Measurements from ENCODE around the gene DNAJC15. TPM values are rescaled to one million over a fixed set of nuclear protein-coding genes. Genes with fewer than 3 reads are reported as not detected.

Gene DNAJC15
- total and polyA plus RNA-seq, 2 of the 4 experiments (the other 2 are of a cell fraction) = 7.0 to 22.0 TPM

DNA sequence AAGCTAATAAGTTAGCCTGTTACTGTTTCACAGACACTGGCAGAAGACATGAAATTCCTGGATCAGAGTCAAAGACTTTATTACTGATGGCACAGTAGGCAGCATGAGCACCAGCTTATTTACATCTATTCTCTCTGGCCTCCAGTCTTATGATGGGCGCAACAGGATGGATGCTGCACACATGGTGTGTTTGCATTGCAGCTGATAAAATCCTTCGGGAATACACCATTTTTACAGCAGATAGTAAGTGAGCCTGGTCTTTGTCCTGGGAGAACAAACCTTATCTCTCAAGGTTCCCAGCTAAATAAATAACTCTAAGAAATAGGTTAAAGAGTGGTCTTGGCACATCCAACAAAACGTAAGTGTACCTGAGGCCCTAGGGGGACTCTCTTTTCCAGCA lies 47.3 kb upstream of the DNAJC15 start:
- no peaks in the 10 kb centered on the region for H3K79me1 ChIP-seq (ENCODE audit: low read depth in 1 of 2, low read length in 2 of 2)
- H4K20me1 ChIP-seq (ENCODE audit: insufficient read depth, low read length) = no peaks in the 10 kb centered on the region
- no peaks in the 10 kb centered on the region for H3K36me3 ChIP-seq (ENCODE audit: control insufficient read depth, insufficient read depth, low read length)
- no peak for TF ChIP-seq CEBPB (IDR thresholded peaks at IDR 0.05; ENCODE audit: low read depth, low read length)
- no peak for TF ChIP-seq BHLHE40 (IDR thresholded peaks at IDR 0.05; ENCODE audit: low read depth, low read length)
- TF ChIP-seq NFE2L2 (IDR thresholded peaks at IDR 0.05; ENCODE audit: low read depth, low read length) = no peak
- no peak for TF ChIP-seq POLR2A (IDR thresholded peaks at IDR 0.05; ENCODE audit: low read depth, low read length)
- TF ChIP-seq MAFK (IDR thresholded peaks at IDR 0.05; ENCODE audit: low read depth, low read length) = no peak
- no peak overlapping the region for H3K14ac ChIP-seq (replicated peaks; ENCODE audit: low read depth, low read length)
- in situ Hi-C loops (cut with MboI; ENCODE audit: low sequenced_read_pairs) = no loop called here
- DNase-seq (no peak), ATAC-seq (ENCODE audit: low read depth) (no peak)
- no peaks in the 10 kb centered on the region for H3K4me1 ChIP-seq (ENCODE audit: control insufficient read depth, insufficient read depth, low read length)
- H3K27me3 ChIP-seq (ENCODE audit: control insufficient read depth, insufficient read depth, low read length) = no peaks in the 10 kb centered on the region
- H3K9ac ChIP-seq (ENCODE audit: low read depth, low read length) = no peak overlapping the region
- no peak overlapping the region for H2BK20ac ChIP-seq (ENCODE audit: low read depth, low read length)
- no peak overlapping the region for H3K4ac ChIP-seq (ENCODE audit: low read depth, low read length)
- no peak overlapping the region for H3K27ac ChIP-seq (ENCODE audit: insufficient read depth, low read length)
- no CpG with 5 or more reads among the region's 3 CpGs for WGBS, 2 experiments (ENCODE audit: extremely low coverage in 2 of 2, insufficient read length in 1 of 2)
- H2BK120ac ChIP-seq (ENCODE audit: low read depth, low read length) = no peak overlapping the region
- BruUV-seq (replicated peaks) = no TSS peak
- no peak overlapping the region for H3K23ac ChIP-seq (ENCODE audit: low read depth, low read length)
- H2AFZ ChIP-seq (replicated peaks; ENCODE audit: low read length, poor library complexity) = no peak overlapping the region
- H4K91ac ChIP-seq (ENCODE audit: insufficient read depth, low read depth, low read length) = no peak overlapping the region
- intact Hi-C loops (cut with micrococcal nuclease) = loop anchor here (10.0 kb wide), 1 partner anchor 899 kb away; the partner anchor contains the start of genes CCDC122 and LACC1
- no peak overlapping the region for H2AK5ac ChIP-seq (ENCODE audit: low read depth, low read length)
- H3K9me3 ChIP-seq (ENCODE audit: control insufficient read depth, insufficient read depth, low read length) = no peaks in the 10 kb centered on the region; the same call in 1 of the 2 replicates
- no peak overlapping the region for H4K5ac ChIP-seq (ENCODE audit: low read depth, low read length)
- H4K8ac ChIP-seq (ENCODE audit: low read depth in 2 of 2, low read length in 2 of 2) = no peak overlapping the region
- ChIA-PET POLR2A (ENCODE audit: unreplicated experiment) (no interaction called here), CTCF (no interaction called here)
- no peak overlapping the region for H3K4me2 ChIP-seq (ENCODE audit: low read depth, low read length)
- dilution Hi-C loops (cut with HindIII; ENCODE audit: low sequenced_read_pairs, unreplicated experiment) = no loop called here
- H3K4me3 ChIP-seq (ENCODE audit: insufficient read depth, low read depth, low read length) = no peak overlapping the region
- no peaks in the 10 kb centered on the region for H3K9me1 ChIP-seq (ENCODE audit: insufficient read depth, low read length)
- no peak overlapping the region for H3K18ac ChIP-seq (ENCODE audit: low read depth, low read length)
- H3K56ac ChIP-seq (ENCODE audit: extremely low read depth, insufficient read depth, low read length) = no peak overlapping the region
- H2BK5ac ChIP-seq (ENCODE audit: low read depth, low read length, poor library complexity, severe bottlenecking) = no peak overlapping the region
- H2AK9ac ChIP-seq (replicated peaks; ENCODE audit: low read depth, low read length, poor library complexity) = no peak overlapping the region
- no peak overlapping the region for H2BK15ac ChIP-seq (ENCODE audit: low read depth, low read length)
